ENCODE data around the gene HOXA6.

Gene HOXA6

DNA sequence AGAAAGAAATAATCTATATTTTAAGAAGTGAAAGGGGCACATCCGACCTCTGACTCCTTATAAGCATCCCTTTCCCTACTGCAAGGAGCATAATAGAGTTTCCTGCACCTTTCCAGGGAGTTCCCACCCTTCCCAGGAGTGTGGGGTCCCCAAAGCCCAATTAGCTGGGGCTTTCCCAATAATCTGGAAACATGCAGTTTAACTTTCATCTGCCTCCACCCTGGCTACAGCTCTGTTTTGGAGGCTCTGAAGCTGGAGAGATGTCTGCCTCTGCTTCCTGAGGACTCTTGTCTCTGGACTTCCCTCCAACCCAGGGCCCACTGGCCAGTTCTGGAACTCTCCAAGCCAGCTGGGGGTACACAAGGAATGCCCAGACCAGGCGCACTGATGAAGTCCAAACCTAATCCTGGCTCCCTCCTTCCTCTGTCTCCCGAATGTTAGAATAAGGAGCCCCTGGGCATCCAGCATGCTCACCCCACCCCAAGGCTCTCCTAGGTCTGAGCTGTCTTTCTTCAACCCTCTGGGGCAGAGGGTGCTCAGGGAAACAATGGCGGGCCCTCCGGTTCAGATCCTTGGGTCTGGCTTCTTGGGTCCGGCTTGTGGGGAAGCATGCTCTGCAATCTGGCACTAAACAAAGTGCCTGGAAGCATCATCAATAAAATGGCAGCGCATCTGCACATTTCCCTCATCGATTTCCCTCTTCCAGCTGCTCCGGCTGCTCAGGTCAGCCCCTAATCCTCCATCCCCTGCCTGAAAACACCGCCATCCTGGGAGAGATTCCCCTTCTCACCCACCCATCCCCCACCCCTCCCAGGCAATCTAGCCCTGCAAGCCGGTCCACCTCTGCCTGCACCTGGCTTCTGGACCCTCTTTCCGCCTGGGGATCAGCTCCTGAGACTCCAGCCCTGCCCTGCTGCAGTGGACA lies 30.4 kb downstream of the HOXA6 start:
- H3K4me3 ChIP-seq (replicated peaks; ENCODE audit: low read depth, low read length), result no peak overlapping the region
- TF ChIP-seq, protein P1, sequence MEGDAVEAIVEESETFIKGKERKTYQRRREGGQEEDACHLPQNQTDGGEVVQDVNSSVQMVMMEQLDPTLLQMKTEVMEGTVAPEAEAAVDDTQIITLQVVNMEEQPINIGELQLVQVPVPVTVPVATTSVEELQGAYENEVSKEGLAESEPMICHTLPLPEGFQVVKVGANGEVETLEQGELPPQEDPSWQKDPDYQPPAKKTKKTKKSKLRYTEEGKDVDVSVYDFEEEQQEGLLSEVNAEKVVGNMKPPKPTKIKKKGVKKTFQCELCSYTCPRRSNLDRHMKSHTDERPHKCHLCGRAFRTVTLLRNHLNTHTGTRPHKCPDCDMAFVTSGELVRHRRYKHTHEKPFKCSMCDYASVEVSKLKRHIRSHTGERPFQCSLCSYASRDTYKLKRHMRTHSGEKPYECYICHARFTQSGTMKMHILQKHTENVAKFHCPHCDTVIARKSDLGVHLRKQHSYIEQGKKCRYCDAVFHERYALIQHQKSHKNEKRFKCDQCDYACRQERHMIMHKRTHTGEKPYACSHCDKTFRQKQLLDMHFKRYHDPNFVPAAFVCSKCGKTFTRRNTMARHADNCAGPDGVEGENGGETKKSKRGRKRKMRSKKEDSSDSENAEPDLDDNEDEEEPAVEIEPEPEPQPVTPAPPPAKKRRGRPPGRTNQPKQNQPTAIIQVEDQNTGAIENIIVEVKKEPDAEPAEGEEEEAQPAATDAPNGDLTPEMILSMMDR (IDR thresholded peaks at IDR 0.05; ENCODE audit: low read depth, low read length, missing control alignments), result no peak
- DNase-seq (ENCODE audit: extremely low read depth, low read depth), result no peak

DNA sequence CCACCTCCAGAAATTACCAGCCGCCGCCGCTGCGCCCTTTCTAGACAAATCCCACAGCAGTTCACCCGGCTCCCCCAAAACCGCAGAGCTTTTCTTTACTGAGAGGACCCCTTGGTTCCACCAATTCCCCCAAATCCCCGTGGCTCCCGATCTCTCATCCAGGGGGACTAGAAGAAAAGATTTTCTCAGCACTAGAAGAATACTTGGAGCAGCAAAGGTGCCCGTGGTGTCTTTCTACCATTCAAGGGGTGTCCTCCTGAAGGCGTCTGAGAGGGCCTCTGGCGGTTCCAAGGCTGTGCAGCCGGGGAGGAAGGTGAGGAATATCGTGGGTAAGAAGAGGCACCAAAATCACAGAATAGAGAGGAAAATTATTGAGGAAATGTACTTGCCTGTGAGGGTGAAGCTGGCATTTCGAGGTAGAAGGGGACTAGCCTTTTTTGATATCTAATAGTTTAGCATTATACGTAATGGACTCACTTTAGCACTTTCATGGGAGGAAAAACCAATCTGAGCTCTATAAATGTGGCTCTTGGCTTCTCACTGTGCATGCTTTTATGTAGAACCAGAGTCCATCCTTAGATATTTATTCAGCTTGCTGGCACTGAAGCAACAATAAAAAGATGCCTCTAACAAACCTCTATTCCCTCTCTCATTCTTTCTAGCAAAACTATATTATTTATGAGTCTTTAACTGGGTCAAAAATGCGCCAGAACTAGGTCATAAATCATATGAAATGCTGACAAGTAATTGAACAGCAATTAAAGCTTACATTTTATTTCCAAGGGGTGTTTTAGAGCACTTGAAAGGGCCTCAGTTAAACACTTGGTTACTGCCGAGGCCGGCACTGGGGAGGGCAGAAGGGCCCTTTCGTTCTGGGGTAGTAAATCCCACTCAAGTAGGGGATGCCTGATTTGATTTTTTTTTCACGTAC lies 31.3 kb downstream of the HOXA6 start:
- TF ChIP-seq, protein P1 (IDR thresholded peaks at IDR 0.05; ENCODE audit: low read depth, low read length, missing control alignments), result no peak
- H3K4me3 ChIP-seq (replicated peaks; ENCODE audit: low read depth, low read length), result no peak overlapping the region
- no peak for DNase-seq (ENCODE audit: extremely low read depth, low read depth)

DNA sequence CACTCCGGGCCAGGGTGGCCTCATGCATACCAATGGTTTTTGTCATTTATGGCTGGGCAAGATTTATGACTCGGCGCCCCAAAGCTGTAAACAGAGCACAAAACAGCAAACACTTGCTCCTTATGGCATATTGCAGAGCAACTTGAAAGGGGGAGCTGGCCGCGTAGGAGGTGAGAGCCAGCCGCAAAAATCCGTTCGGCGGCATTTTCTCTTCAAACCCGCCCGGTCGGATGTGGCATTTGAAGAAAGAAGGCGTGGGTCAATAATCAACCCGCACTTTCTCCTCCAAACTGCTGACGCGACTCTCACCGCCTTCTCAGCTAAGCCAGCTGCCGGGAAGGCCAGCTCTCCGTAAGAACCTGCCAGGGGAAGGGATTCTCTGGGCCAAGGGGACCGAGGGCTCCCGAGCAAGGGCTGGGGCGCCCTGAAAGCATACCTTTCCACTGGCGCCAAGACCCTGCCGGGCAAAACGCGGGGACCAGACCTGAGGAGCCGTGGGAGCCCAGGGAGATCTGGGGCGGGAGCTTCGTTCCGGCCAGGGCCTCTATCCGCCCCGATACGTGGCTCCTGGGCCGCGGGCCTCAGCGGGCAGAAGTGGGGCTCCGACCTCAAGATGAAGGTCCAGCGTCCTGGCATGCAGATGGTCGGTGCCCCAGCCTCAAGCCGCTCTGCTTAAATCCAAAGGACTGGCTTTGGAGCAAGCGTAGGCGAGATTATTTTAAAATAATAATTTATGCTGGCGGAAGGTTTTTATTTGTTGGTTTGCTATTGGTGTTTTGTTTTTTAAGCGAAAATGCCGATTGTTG lies 32.1 kb downstream of the HOXA6 start:
- TF ChIP-seq, protein P1 (IDR thresholded peaks at IDR 0.05; ENCODE audit: low read depth, low read length, missing control alignments), result no peak
- no peak overlapping the region for H3K4me3 ChIP-seq (replicated peaks; ENCODE audit: low read depth, low read length)
- no peak for DNase-seq (ENCODE audit: extremely low read depth, low read depth)

DNA sequence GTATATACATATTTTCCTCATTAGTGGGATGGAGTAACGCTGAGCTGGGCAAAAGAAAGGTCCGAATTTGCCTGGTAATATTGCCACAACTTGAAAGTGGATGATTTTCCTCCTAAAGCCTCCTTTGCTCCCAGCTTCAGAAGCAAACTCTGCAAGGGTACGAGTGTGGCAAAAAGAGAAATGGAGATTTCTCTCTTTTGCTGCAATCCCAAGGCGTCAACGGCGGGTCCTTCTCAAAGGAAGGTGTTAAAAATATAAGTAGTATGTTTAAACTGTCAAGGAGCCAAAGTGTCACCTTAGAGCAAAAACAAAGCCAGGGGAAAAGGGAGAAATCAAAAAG lies 32.7 kb downstream of the HOXA6 start:
- DNase-seq (ENCODE audit: extremely low read depth, low read depth), result no peak
- TF ChIP-seq, protein P1 (IDR thresholded peaks at IDR 0.05; ENCODE audit: low read depth, low read length, missing control alignments), result no peak
- H3K4me3 ChIP-seq (replicated peaks; ENCODE audit: low read depth, low read length), result no peak overlapping the region

DNA sequence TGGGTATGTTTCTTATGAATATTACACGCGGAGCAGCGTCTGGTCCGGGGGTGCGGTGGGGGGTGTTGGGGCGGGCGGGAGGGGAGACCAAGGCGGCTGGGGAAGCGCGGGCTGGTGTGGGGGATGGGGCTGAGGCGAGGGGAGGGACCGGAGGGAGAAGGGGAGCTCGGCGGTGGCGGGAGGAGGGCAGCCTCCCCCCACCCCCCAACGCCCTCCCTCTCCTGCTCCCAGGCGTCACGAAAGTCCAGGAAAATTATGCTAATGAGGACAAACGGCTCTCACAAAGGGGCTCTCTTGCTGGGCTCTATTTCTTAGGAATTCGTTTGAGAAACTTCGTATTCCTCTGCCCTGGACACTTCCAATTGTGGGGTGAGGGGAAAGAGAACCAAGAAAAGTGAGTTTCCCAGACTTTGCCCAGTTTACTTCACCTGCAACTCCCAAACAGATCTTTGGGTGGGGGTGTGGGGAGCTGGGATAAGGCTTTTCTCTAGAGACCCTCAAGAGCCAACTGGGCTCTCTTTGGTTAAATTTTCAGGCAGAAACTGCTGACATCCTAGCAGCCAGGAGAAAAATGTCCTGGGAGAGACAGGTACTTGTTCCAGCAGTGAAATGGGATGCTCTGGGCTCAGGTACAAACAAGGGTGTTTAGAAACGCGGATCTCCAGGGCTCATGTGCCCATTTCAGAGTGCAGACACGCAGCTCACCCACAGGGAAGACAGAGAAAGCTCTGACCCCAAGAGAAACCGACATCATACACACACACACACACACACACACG lies 33.4 kb downstream of the HOXA6 start:
- TF ChIP-seq, protein P1 (IDR thresholded peaks at IDR 0.05; ENCODE audit: low read depth, low read length, missing control alignments), result no peak
- no peak overlapping the region for H3K4me3 ChIP-seq (replicated peaks; ENCODE audit: low read depth, low read length)

More for the DNA sequence above, 33.4 kb downstream of the HOXA6 start:
- DNase-seq (ENCODE audit: extremely low read depth, low read depth), result no peak

All from HFF-Myc (cell line).